Small intestine (tissue), 7 donors: ENCODE data around the gene FAM120B. TPM values are rescaled to one million over a fixed set of nuclear protein-coding genes. Genes with fewer than 3 reads are reported as not detected.
"Not testable (repeated sequence)": the region's sequence is repeated elsewhere in the genome, so short reads cannot be mapped to it uniquely, and the experiment has no call there.

ENCODE experiments used
- DNase-seq, 2 donors: peaks; one replicate each; pipeline versions ENCODE4 v3.0.0 to v3.0.0-alpha.2; 2013
- FAIRE-seq: peaks from 2 replicates; lab custom pipeline; 2012; peaks lifted over from hg19 to GRCh38; lab: Jason Lieb, UNC
- H3K27ac ChIP-seq, 3 donors: one replicate each; pipeline ENCODE4 v1.5.1; 2013; ENCODE audit warnings: low read length in 2 of 3, mild to moderate bottlenecking in 2 of 3, control low read depth in 1 of 3, inconsistent platforms in 1 of 3, low read depth in 1 of 3, moderate library complexity in 1 of 3
- H3K27me3 ChIP-seq, 3 donors: one replicate each; pipeline ENCODE4 v1.6.1; 2013; ENCODE audit warnings: low read length in 3 of 3, inconsistent platforms in 1 of 3; ENCODE audit not compliant: control insufficient read depth in 3 of 3, insufficient read depth in 3 of 3
- H3K36me3 ChIP-seq, 3 donors: one replicate each; pipeline ENCODE4 v1.6.1; 2013; ENCODE audit warnings: low read length in 3 of 3, inconsistent platforms in 1 of 3, low read depth in 1 of 3, mild to moderate bottlenecking in 1 of 3, moderate library complexity in 1 of 3; ENCODE audit not compliant: control insufficient read depth in 3 of 3, insufficient read depth in 2 of 3
- H3K4me1 ChIP-seq, 3 donors: one replicate each; pipeline ENCODE4 v1.6.1; 2013; ENCODE audit warnings: low read length in 2 of 3, inconsistent platforms in 1 of 3, low read depth in 1 of 3, mild to moderate bottlenecking in 1 of 3, moderate library complexity in 1 of 3; ENCODE audit not compliant: control insufficient read depth in 3 of 3, insufficient read depth in 2 of 3
- H3K4me3 ChIP-seq, 3 donors: one replicate each; pipeline ENCODE4 v1.5.1; 2013; ENCODE audit warnings: low read length in 3 of 3, control low read depth in 1 of 3, inconsistent platforms in 1 of 3, low read depth in 1 of 3, mild to moderate bottlenecking in 1 of 3, moderate library complexity in 1 of 3
- H3K9me3 ChIP-seq, 2 donors: one replicate each; pipeline ENCODE4 v1.6.1; 2013; ENCODE audit warnings: low read depth in 1 of 2, low read length in 1 of 2; ENCODE audit not compliant: control insufficient read depth in 2 of 2, insufficient read depth in 1 of 2
- whole genome bisulfite sequencing, 3 donors: extraction: QIAGEN DNeasy Blood & Tissue Kit; methylation state at CpG; one replicate each; pipeline ENCODE4 v1.1.7; 2013; 5-methylcytosine and 5-hydroxymethylcytosine counted together
- polyA plus RNA-seq, 4 donors: library from polyadenylated mRNA; stranded (reverse) in 3 of 4; unstranded in 1 of 4; fragments of 200-250 nt in 3 of 4; fragments of 120-200 nt in 1 of 4; gene quantifications; one replicate each; pipeline versions ENCODE4 v1.2.1 to v1.2.3, GENCODE V29; 2013
- donor health status: healthy with polysubstance abuse.
- donor health status: control.
- donor health status: control.
- donor health status: Bipolar disorder and iron deficiency.
- donor health status: healthy.

The FAM120B gene
- polyA plus RNA-seq, 4 donors, result 6.5 to 24.0 (median 10.6) TPM

GRCh38 chr6:170402318-170403040 is 95.9 kb downstream of the FAM120B start:
- Histone ChIP-seq H3K36me3 (peaks cover 12 to 50% (median 17%) of the 10 kb centered on the region in 3 donors), H3K4me3 (no peak overlapping the region), H3K9me3 (no peaks in the 10 kb centered on the region), H3K27ac (no peak overlapping the region), H3K27me3 (no peaks in the 10 kb centered on the region), H3K4me1 (no peaks in the 10 kb centered on the region)
- WGBS, 3 donors, result 90 to 94% (median 94%) methylated on average over 13 of the region's 13 CpGs
- DNase-seq, result no peak
- no peak for FAIRE-seq

- H3K27ac ChIP-seq, result no peak overlapping the region
- DNase-seq (no peak), FAIRE-seq (no peak)
- H3K4me1 ChIP-seq, result no peaks in the 10 kb centered on the region
- peaks cover 12 to 44% (median 14%) of the 10 kb centered on the region in 3 donors for H3K36me3 ChIP-seq
- H3K9me3 ChIP-seq, result no peaks in the 10 kb centered on the region
- H3K27me3 ChIP-seq, result no peaks in the 10 kb centered on the region
- WGBS, 3 donors, result 71 to 89% (median 76%) methylated on average over 3 of the region's 3 CpGs
- H3K4me3 ChIP-seq, result no peak overlapping the region
These were observed 96.9 kb downstream of the FAM120B start for GRCh38 chr6:170403451-170403850.

- Histone ChIP-seq H3K4me3 (no peak overlapping the region), H3K27me3 (no peaks in the 10 kb centered on the region), H3K27ac (no peak overlapping the region), H3K4me1 (no peaks in the 10 kb centered on the region), H3K9me3 (no peaks in the 10 kb centered on the region), H3K36me3 (peaks cover 12 to 44% (median 14%) of the 10 kb centered on the region in 3 donors)
- FAIRE-seq (no peak), DNase-seq (no peak)
- WGBS, 3 donors, result 70 to 80% (median 80%) methylated on average over 9 of the region's 9 CpGs
These were observed 97.5 kb downstream of the FAM120B start for GRCh38 chr6:170404036-170404435.

DNA sequence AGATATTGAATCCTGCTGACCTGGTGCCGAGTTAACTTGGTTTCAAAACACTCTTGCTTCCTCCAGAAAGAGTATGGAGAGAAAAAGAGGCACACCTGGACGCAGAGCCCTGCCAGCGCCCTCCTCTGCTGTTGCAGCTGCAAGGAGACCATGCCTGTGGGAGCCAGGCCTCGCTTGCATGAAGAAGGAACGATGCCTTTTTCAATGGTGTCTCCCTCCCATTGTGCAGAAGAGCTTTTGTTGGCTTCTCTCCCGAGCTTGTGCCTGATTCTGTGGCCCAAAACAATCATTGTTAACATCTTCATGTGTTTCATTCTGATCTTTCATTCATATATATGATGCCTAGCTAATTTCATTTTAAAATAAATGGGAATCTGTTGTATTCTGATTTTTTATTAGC is 98.1 kb downstream of the FAM120B start:
- WGBS, 3 donors, result 85 to 88% (median 85%) methylated on average over 6 of the region's 6 CpGs
- no peaks in the 10 kb centered on the region for H3K9me3 ChIP-seq
- H3K36me3 ChIP-seq, result peaks cover 12 to 44% (median 14%) of the 10 kb centered on the region in 3 donors
- DNase-seq (no peak), FAIRE-seq (no peak)
- H3K4me1 ChIP-seq, result no peaks in the 10 kb centered on the region
- H3K4me3 ChIP-seq, result no peak overlapping the region
- no peaks in the 10 kb centered on the region for H3K27me3 ChIP-seq
- no peak overlapping the region for H3K27ac ChIP-seq

DNA sequence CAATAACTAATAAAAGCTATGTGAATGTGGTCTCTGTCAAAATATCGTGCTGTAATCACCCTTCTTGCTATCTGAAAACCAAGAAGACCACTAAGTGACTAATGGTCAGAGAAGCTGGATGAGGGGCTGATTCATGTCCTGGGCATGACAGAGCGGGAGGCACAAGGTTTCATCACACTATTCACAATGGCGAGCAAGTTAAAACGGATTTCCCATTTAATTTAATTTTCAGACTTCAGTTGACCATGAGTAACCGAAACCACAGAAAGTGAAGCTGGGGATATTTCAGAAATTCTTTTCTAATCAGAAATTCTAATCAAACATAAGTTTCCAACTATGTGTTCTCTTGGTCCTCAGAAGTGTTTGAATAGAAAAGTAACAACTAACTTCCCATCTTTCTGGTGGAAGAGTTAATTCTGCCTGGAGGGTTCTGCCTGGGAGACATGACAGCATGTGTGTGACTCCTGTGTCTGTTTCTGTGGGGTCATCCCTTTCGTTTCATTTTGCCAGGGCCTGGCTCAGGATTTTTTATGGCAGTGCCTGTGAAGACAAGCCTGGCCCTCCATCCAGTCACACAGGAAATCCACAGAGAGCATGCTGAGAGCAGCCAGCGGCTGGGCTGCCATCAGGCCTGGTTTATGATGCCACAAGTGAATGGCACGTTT is 98.9 kb downstream of the FAM120B start:
- DNase-seq (no peak), FAIRE-seq (no peak)
- Histone ChIP-seq H3K4me3 (no peak overlapping the region), H3K9me3 (no peaks in the 10 kb centered on the region), H3K27ac (no peak overlapping the region), H3K27me3 (no peaks in the 10 kb centered on the region), H3K4me1 (no peaks in the 10 kb centered on the region), H3K36me3 (peaks cover 11 to 41% (median 11%) of the 10 kb centered on the region in 3 donors)
- 84 to 86% (median 86%) methylated on average over 8 of the region's 8 CpGs for WGBS, 3 donors

DNA sequence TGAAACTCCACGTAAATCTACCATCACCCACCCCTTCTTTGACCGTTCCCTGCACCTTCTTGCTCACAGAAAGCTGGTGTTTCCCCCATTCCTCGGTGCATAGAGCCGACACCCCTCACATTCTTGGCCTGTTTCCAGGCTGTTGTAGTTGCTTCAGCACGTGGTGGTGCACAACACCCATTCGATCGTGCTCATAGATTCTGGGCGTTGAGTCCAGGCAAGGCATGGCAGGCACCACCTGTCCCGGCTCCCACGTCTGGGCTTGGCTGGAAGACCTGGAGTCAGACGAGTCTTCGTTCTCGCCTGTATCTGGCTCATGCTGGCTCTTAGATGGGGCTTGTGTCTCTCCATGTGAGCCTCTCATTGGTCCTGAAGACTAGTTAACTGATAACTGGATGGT is 100.6 kb downstream of the FAM120B start:
- Histone ChIP-seq H3K4me3 (no peak overlapping the region), H3K9me3 (no peaks in the 10 kb centered on the region), H3K27me3 (no peaks in the 10 kb centered on the region), H3K4me1 (no peaks in the 10 kb centered on the region), H3K36me3 (peaks cover 2 to 25% (median 9%) of the 10 kb centered on the region in 3 donors), H3K27ac (no peak overlapping the region)
- DNase-seq (no peak), FAIRE-seq (no peak)
- 77 to 89% (median 80%) methylated on average over 13 of the region's 13 CpGs for WGBS, 3 donors

GRCh38 chr6:170407932-170408331 is 101.4 kb downstream of the FAM120B start:
- H3K27ac ChIP-seq, result no peak overlapping the region
- no peaks in the 10 kb centered on the region for H3K9me3 ChIP-seq
- no peak overlapping the region for H3K4me3 ChIP-seq
- WGBS, 3 donors, result 50 to 82% (median 77%) methylated on average over 4 of the region's 4 CpGs
- peaks cover 2 to 21% (median 9%) of the 10 kb centered on the region in 3 donors for H3K36me3 ChIP-seq
- no peaks in the 10 kb centered on the region for H3K4me1 ChIP-seq
- DNase-seq (peak; percentile 38 to 63), FAIRE-seq (no peak)
- H3K27me3 ChIP-seq, result no peaks in the 10 kb centered on the region

GRCh38 chr6:170409746-170410145 is 103.2 kb downstream of the FAM120B start:
- 83 to 91% (median 91%) methylated on average over 8 of the region's 8 CpGs for WGBS, 3 donors
- not testable (repeated sequence) for H3K27me3 ChIP-seq, FAIRE-seq

More at GRCh38 chr6:170409746-170410145, 103.2 kb downstream of the FAM120B start:
- DNase-seq, H3K27ac ChIP-seq, H3K4me3 ChIP-seq, H3K9me3 ChIP-seq, H3K4me1 ChIP-seq: not testable (repeated sequence)
- peaks cover 2 to 14% (median 5%) of the 10 kb centered on the region in 3 donors for H3K36me3 ChIP-seq
